Left colon (tissue), 2 donors: ENCODE measurements around the gene CLDN3. TPM values are rescaled to one million over a fixed set of nuclear protein-coding genes. Genes with fewer than 3 reads are reported as not detected.

Experiments used
- ATAC-seq: fragments of 200-7000 bp; cut with Tn5 transposase; one replicate; pipeline ENCODE4 v1.9.1; 2020; ENCODE audit warnings: mild to moderate bottlenecking, moderate library complexity
- DNase-seq, 2 donors: peaks; one replicate each; pipeline ENCODE4 v3.0.0-alpha.2; 2020
- intact Hi-C, 2 donors: fragments of 100-400 bp; cut with DNase I in 1 of 2; cut with micrococcal nuclease in 1 of 2; formaldehyde crosslinking; loops; one replicate each; pipeline versions ENCODE4 v1.11.2 to v1.14.0; 2022; cut with DNase I, micrococcal nuclease
- total RNA-seq, 2 donors: library from RNA; stranded (reverse); fragmentation: NEBNext Ultra II Directional; extraction: Animal tissue kit (Norgen Biotek cat#: 25700); gene quantifications; one replicate each; pipeline ENCODE4 v1.2.1, GENCODE V29; 2021
- donor health status: DM: no; HTN: no; CAD: no.
- donor health status: DM: yes; HTN: yes; CAD: no.

CLDN3 gene
- total RNA-seq, 2 donors from 2014 or later, result 566 to 781 TPM

DNA sequence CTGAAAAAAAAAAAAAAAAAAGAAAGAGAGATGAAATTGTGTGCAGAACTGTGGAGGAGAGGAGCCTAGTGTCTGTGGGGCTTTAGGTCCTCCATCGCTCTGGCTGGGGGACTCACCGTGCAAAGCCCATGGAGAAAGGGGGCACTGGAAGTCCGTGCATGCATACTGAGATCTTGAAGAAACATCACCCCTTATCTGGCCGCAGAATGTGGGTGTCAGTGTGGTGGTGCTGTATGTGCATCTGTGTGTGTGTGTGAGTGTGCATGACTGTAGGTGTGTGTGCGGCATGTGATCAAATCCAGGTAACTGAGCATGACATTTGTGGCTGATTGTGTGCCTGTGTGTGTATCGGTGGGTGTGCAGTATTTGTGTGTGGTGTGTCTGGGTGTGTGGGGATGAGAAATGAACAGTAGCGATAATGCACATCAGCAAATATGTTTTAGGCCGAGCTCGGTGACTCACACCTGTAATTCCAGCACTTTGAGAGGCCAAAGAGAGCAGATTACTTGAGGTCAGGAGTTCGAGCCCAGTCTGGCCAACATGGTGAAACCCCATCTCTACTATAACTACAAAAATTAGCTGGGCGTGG is 8.8 kb upstream of the CLDN3 start:
- no peak for ATAC-seq
- intact Hi-C loops, result no loop called here

DNA sequence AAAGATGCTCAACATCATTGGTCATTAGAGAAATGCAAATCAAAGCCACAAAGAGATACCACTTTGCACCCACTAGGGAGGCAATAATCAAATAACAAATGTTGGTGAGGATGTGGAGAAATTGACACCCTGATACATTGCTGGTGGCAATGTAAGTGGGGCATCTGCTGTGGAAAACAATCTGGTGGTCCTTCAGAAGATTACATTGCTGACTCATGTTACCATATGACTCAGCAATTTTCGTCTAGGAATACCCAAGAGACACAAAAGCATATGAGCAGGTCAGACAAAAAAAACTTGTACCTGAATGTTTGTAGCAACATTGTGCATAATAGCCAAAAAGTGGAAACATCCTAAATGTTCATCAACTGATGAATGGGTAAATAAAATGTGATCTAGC is 4.9 kb upstream of the CLDN3 start:
- intact Hi-C loops, result no loop called here
- no peak for ATAC-seq

More for the DNA sequence above, 8.8 kb upstream of the CLDN3 start:
- DNase-seq, result peak; percentile 4 to 23

DNA sequence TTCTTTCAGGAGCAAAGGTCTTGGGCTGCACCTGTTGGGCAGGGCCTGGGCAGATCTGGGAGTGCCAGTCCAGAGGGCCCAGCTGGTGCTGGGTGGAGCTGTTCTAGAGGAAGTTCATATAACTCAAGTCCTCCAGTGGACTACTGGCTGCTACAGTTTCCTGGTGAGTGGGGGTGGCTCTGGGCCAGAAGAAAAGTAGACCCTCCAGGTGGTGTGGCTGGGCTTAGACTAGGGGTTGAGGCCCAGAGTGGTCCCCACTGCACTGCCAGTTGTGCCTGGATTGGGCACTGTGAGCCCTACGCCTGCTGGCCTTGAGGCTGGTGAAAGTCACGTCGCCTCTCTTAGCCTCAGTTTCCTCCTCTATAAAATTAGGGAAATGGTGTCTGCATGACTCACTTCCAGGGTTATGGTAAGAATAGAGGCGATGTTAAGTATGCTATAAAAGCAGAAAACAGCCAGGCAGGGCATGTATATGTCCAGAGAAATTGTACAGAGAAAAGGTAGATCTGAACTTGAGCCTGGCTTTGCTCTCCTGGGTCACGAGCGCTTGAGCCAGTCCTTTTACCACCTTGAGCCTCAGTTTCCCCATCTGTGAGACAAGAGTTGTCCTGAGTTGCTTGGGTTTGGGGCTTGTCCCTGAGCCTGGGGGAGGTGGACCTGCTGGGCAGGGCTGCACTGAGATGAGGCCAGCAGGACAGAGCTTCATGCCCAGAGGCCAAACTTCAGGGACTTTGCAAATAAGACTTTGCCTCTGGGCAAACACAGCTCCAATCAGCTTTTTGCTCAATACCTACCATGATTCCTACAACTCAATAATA is 3.8 kb upstream of the CLDN3 start:
- intact Hi-C loops, result no loop called here
- DNase-seq (peak; percentile 88 to 96), ATAC-seq (peak; percentile 62)

More for the DNA sequence above, 4.9 kb upstream of the CLDN3 start:
- no peak for DNase-seq

DNA sequence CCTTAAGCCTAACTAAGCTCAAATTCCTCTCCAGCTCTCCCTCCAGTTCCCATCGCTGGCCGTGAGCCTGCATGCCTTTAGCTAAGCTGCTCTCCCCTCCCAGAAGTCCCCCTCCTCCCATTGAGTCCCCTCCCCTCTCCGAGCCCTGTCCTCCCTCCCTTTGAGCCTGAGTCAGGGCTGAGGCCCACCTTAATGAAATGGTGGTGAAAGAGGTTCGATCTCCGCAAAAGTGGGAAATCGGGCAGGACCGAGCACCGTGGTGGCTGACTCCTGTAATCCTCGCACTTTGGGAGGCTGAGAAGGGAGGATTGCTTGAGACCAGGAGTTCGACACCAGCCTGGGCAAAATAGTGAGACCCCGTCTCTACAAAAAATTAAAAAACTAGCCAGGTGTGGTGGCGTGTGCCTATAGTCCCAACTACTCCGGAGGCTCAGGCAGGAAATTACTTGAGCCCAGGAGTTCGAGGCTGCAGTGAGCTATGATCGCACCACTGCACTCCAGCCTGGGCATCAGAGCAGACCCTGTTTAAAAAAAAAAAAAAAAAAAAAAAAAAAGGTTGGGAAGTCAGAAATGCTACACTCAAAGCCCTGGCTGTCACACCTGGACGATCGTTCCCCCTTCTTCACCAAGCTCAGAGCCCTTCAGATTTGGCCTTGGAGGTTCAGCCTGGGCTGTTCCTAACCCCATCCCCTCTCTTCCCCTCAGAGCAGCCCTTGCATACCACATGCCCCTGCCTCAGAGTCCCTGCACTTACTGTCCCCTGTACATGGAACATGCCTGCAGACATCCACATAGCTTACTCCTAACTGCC is 995 bp upstream of the CLDN3 start:
- ATAC-seq (no peak), DNase-seq (no peak)
- intact Hi-C loops, result no loop called here

DNA sequence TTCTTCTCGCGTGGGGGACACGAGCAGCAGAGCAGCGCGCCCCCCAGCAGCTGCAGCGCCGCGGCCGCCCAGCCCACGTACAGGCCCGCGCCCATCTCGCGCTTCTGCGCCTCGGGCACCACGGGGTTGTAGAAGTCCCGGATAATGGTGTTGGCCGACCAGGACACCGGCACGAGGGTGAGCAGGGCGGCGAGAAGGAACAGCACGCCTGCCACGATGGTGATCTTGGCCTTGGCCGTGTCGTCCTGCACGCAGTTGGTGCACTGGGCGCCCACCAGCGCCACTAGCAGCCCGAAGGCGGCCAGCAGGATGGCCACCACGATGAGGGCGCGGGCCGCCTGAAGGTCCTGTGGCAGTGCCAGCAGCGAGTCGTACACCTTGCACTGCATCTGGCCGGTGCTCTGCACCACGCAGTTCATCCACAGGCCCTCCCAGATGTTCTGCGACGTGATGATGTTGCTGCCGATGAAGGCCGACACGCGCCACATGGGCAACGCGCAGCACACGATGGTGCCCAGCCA is 529 bp downstream of the CLDN3 start:
- peak; percentile 11 for ATAC-seq
- intact Hi-C loops, result no loop called here

DNA sequence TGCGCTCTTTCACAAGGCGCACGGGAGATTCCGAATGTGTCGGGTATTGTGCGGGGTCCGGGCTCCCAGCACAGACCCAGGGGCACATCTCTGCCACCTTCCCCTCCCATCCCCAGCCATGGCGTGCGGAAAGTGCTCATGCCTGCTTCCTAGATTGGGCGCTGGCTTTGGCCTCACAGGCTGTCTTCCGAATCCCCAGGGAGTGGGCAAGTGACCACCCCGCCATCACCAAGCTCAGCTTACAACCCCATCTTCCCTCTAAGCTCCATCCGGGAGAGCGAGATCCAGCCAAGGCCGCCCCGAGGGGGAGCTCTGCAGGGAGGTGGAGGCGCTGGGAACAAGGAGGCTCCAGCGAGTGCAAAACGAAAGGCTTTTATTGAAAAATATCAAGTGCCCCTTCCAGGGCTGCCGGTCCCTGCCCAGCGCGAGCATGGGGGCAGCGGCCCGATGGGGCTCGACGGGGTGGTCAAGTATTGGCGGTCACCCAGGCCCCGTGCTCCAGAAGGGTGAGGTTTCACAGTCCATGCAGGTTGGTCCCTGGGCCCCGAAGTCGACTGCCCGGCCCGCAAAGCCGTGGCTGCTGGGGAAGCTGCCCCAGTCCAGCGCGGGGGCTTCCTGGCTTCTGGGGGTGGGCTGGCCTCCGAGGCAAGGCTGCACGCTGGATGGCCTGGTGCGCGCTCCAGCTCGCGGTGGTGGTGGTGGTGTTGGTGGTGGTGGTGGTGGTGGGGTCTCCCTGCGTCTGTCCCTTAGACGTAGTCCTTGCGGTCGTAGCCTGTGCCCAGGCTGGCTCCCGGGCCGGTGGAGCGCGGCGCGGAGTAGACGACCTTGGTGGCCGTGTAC is 1.2 kb downstream of the CLDN3 start:
- ATAC-seq (peak; percentile 0), DNase-seq (peak in 1 of 2 donors; percentile 24)
- intact Hi-C loops, result no loop called here

More for the DNA sequence above, 529 bp downstream of the CLDN3 start:
- DNase-seq, result peak in 1 of 2 donors; percentile 47

DNA sequence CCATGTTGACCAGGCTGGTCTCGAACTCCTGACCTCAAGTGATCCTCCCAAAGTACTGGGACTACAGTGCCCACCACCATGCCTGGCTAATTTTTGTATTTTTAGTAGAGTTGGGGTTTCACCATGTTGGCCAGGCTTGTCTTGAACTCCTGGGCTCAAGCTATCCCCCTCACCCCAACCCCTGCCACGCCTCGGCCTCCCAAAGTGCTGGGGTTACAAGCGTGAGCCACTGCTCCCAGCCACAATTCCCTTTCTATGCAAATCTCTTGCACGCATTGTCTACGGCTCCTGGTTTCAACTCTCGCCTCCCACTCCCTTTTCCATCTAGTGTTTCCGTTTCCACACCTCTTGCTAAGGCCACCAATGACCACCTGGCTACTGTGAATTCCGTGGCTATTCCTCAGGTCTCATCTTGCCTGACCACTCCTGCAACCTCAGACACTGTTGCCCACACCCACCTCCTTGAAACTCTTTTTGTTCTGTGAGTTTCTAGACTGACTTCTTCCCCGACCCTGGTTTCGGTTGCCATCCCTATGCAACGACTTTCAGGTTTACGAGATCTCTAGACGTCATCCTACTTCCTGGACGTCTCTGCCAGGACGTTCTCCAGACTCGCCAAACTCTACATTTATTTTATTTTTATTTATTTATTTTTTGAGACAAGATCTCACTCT is 3.4 kb downstream of the CLDN3 start:
- ATAC-seq (peak; percentile 23), DNase-seq (peak in 1 of 2 donors; percentile 30)
- intact Hi-C loops, result no loop called here

DNA sequence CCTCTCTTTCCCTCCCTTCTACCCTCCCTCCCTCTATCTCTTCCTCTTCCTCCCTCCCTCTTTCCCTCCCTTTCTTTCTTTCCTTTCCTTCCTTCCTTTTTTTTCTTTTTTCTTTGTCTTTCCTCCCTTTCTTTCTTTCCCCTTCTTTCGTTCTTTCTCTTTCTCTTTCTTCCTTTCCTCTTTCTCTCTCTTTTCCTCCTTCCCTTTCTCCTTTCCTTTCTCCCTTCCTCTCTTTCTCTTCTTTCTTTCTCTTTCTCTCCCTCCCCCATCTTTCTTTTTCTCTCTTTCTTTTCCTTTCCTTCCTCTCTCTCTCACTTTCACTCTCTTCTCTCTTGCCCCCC is 7.4 kb downstream of the CLDN3 start:
- ATAC-seq (no peak), DNase-seq (no peak)
- intact Hi-C loops, result no loop called here

DNA sequence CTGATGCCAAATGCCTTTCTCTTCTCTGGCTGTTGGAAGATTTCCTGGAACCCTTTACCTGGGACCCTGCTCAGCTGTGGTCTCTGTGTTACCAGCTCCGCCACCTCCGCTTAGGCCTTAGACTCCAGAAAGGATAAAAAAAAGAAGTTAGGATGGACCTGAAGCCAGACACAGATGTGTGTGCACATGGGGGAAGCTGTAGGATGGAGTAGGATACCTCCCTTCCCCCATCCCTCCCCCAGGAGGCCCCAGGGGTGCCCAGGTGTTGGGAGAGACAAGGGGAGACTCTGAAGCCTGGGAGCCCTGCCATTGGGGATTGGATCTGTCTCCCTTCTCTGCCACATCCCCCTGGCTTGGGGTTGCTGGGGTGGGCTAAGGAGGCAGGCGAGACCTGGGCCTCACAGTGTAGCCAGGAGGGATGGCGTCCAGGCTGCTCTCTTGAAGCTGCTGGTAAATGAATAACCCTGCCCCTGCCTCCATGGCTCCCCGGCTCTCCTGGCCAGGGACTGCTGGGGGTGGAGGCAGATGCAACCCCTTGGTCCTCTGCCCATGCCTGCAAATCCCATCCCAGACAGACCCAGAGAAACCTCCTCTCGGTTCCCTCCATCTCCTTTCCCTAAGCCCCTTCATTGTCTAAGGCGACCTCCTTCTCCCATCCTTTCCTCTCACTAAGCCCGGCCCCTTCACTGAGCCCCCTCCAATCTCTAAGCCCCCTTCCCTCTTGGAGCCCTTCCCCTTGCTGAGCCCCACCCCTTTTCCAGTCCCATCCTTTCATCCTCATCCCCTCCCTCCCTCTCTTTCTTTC is 8.0 kb downstream of the CLDN3 start:
- ATAC-seq (no peak), DNase-seq (no peak)
- intact Hi-C loops, result no loop called here

DNA sequence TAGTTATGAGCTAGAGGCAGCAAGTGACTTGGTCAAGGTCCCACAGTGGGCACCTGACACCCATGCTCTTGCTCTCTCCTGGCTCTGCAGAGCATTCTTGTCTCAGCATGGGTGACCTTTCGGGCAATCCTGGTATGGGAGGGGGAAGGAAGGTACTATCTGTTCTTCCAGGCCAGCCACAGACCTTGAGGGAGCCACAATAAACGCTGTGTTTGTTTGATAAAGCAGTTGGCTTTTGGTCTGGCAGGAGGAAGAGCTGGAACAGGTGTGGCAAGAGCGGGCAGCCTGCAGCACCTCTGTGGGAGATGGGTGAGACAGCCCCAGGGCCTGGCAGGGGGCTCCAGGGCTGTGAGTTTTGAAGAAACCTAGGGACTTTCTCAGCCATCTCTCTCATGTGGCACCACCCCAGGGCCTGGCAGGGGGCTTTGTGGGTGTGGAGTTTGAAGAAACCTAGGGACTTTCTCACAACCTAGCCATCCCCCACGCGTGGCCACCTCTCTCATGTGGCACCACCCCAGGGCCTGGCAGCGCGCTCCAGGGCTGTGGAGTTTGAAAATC is 11.4 kb downstream of the CLDN3 start:
- ATAC-seq (peak; percentile 93), DNase-seq (peak; percentile 70 to 88)
- intact Hi-C loops, result no loop called here

DNA sequence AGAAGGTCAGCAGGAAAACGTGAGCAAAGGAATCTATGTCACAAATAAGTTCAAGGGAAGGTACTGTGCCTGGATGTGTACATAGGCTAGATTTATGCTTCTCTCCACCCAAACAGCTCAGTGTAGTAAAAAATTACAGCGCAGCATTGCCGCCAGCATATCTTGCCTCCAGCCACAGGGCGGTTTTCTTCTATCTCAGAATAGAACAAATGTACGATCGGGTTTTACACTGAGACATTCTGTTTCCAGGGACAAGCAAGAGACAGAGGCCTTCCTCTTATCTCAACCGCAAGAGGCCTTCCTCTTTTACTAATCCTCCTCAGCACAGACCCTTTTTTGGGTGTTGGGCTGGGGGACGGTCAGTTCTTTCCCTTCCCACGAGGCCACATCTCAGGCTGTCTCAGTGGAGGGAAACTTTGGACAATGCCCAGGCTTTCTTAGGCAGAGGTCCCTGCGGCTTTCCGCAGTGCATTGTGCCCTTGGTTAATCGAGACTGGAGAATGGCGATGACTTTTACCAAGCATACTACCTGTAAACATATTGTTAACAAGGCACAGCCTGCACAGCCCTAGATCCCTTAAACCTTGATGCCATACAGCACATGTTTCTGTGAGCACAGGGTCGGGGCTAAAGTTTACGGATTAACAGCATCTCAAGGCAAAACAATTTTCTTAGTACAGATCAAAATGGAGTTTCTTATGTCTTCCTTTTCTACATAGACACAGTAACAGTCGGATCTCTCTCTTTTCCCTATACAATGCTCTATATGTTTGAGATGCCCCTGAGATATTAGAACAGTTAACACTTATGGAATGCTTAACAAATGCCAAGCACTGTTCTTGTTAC is 19.9 kb downstream of the CLDN3 start:
- DNase-seq (peak in 1 of 2 donors; percentile 54), ATAC-seq (peak; percentile 79)
- intact Hi-C loops, result loop anchor here in 1 of 2 donors (10.0 kb wide), 1 partner anchor 105 kb away; no protein-coding TSS in a partner anchor

DNA sequence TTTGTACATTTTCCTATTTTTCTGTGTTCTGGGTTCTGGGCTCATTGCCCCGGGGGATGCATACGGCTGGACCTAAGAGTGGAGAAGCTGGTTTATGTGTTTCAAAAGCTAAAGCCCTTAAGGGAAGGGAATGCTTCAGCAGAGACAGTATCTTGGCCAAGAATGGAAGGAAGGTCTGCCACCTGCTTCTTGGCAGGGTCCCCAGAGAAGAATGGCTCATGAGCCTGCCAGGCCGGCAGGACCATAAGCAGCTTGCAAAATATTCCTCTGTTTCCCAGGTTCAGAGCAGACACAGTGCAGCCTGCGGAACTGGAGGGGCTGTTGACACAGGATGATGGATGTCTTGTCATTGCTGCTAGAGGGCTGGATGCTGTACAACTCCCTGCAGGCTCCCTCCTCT is 23.7 kb downstream of the CLDN3 start:
- intact Hi-C loops, result loop anchor here in 1 of 2 donors (10.0 kb wide), 1 partner anchor 108 kb away; no protein-coding TSS in a partner anchor
- ATAC-seq, result no peak
- DNase-seq, result no peak

DNA sequence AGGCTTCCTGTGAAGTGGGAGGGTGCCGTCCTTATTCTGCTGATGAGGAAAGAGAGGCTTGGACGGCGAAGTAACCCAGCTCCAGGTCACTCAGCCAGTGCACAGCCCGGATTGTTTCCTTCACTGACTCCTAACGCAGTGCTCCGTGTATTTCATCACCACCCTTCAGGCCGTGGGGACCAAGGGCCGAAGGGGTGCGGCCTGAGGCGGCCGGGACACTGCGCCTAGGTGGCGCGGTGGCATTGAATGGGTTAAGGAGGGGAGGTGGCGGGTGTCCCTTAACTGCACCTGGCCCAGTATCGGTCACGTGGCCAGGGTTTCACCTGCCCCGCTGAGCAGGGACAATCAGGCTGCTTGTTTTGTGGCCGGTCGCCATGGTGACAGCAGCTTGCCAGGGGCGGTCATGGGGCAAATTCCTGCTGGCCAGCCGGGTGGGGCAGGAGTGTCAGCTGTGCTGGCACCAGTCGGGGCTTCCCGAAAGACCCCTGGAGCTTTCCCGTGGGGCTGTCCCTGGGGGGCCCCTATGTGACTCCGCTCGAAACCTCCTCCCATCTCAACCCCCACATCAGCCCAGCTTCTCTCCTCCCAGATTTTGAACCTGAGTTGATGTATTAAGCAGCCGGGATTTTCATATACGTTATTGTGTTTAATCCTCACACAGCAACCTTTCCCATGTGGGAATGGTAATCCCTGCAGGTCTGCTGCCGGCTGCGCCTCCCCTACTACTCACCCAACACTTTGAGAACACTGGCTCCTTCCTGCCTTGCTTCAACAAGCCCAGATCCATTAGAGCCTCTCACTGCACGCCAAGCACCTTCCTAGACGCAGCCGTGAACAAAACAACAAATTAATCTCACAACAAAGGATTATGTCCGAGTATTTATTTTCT is 27.1 kb downstream of the CLDN3 start:
- ATAC-seq (peak; percentile 62), DNase-seq (peak; percentile 96 to 99)
- intact Hi-C loops, result loop anchor here in 1 of 2 donors (10.0 kb wide), 1 partner anchor 112 kb away; no protein-coding TSS in a partner anchor

DNA sequence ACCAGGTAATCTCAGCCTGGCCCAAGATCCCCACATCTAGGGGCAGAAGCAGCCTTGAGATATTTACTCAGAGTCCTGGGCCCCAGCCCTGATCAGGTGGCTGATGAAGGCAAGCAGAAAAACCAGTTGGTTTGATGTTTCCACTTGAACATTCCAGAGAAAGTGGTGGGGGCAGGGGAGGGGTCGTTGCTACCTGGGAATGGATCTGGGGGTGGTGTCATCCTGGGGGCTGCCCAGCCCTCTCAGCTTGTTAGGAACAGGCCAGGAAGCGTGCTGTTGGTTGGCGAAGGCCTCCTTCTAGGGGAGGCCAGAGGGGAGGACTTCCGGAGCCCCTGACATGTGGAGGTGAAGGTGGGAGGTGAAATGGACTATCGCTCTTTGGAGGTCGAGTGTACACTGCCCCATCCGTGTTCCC is 27.7 kb downstream of the CLDN3 start:
- intact Hi-C loops, result loop anchor here in 1 of 2 donors (10.0 kb wide), 1 partner anchor 112 kb away; no protein-coding TSS in a partner anchor
- peak in 1 of 2 donors; percentile 43 for DNase-seq
- ATAC-seq, result no peak

DNA sequence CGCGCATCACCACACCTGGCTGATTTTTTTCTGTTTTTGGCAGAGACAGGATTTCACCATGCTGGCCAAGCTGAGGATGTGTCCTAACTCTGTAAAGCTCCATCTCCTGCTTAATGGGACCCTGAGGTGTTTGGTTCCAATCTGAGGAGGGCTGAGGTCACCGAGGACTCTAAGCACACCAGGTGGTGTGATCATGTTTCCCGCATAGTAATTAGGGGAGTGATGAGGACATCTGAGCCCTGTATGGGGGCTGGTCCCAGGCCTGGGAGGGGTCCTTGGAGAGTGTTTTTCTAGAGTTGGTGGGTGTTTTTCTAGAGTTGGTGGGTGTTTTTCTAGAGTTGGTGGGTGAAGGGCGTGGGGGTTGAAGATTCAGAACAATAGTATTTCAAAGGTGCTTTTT is 28.5 kb downstream of the CLDN3 start:
- DNase-seq, result no peak
- intact Hi-C loops, result loop anchor here in 1 of 2 donors (10.0 kb wide), 1 partner anchor 113 kb away; no protein-coding TSS in a partner anchor
- no peak for ATAC-seq
